GM19324 (cell line): ENCODE data around the gene R3HDM1.
A peak's percentile ranks its signal among the peaks of the same experiment; 100 is the strongest.
"Not testable (repeated sequence)": the region's sequence is repeated elsewhere in the genome, so short reads cannot be mapped to it uniquely, and the experiment has no call there.

Source experiments
- ATAC-seq: cut with Tn5 transposase; IDR thresholded peaks from one replicate; pipeline ENCODE4 v1.9.1; 2021; ENCODE audit warnings: mild to moderate bottlenecking, moderate library complexity; ENCODE audit not compliant: unreplicated experiment, low FRiP score

The R3HDM1 gene

DNA sequence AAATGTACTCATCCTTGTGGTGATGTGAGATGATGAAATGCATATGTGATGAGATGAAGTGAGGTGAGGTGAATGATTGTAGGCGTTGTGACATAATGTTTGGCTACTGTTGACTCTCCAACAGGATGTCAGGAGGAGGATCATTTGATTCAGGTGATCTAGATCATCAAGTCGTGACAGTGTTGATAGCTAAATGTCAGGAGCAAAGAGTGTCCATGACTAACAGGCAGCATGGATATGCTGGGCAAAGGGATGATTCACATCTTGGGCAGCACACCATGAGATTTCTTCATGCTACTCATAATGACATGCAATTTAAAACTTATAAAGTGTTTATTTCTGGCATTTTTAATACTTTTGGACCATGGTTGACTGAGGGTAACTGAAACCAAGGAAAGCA lies 170.2 kb downstream of the R3HDM1 start:
- ATAC-seq: no peak

DNA sequence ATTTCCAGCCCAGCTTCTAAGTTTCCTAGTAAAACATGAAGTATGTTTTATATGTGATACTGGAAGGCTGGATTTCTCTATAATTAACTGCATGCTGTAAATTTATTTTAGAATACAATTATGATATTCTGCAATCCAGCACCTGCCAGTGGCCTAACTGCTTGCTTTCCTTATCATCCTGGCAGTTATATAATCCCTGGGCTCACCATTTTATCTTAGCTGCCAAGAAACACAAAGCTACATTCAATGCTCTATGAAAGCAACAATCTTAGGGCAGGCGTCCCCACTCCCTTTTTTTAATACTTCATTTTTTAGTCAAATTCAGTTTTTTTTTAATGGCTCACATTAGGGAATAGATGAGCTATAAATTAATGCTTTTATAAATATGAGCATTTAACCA lies 172.0 kb downstream of the R3HDM1 start:
- ATAC-seq: no peak

DNA sequence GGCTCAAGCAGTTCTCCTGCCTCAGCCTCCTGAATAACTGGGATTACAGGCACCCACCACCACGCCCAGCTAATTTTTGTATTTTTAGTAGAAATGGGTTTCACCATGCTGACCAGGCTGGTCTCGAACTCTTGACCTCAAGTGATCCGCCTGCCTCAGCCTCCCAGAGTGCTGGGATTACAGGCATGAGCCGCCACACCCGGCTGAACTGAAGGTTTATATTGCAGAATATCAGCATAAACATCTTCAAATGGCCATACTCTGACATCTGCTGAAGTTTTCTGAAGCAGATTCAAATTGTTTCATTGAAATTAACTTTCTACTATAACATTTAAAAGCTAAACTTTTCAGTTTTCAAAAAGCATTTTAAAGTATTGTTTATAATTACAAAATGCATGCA lies 172.8 kb downstream of the R3HDM1 start:
- ATAC-seq: not testable (repeated sequence)

DNA sequence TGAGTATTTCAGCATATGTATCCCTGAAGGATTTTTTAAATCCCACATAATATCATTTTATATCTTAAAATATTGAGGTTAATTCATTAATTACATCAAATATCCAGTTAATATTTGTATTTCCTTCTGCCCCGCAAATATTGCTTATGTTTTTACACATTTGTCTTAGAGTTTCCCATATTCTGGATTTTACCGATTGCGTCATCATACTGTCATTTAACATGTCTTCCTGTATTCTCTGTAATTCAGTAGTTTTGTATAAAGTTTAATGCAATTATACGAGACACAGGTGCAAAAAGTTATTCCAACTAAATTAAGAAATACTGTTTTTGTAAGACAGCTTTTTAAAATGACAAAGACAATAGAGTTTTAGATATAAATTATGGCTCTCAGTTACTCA lies 176.9 kb downstream of the R3HDM1 start:
- no peak for ATAC-seq

DNA sequence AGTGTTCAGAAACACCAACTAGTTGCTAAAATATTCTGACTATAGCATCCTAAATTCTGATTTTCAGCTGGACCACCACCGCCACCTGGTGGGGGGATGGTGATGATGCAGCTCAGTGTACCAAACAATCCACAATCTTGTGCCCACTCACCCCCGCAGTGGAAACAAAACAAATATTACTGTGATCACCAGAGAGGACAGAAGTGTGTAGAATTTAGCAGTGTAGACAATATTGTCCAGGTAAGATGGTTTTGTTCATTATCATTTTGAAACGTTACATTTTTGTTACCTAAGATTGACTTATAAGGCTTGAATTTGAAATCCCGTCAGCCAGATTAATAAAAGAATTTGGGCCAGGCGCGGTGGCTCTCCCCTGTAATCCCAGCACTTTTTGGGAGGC lies 178.7 kb downstream of the R3HDM1 start:
- ATAC-seq: no peak

DNA sequence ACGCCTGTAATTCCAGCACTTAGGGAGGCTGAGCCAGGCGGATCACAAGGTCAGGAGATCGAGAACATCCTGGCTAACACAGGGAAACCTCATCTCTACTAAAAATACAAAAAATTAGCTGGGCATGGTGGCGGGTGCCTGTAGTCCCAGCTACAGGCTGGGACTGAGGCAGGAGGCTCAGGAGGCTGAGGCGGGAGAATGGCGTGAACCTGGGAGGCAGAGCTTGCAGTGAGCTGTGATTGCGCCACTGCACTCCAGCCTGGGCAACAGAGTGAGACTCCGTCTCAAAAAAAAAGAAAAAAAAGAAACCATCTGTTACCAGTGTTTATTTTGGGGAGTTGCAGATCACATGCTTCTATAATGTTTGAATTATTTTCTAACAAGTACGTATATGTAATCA lies 183.8 kb downstream of the R3HDM1 start:
- not testable (repeated sequence) for ATAC-seq

DNA sequence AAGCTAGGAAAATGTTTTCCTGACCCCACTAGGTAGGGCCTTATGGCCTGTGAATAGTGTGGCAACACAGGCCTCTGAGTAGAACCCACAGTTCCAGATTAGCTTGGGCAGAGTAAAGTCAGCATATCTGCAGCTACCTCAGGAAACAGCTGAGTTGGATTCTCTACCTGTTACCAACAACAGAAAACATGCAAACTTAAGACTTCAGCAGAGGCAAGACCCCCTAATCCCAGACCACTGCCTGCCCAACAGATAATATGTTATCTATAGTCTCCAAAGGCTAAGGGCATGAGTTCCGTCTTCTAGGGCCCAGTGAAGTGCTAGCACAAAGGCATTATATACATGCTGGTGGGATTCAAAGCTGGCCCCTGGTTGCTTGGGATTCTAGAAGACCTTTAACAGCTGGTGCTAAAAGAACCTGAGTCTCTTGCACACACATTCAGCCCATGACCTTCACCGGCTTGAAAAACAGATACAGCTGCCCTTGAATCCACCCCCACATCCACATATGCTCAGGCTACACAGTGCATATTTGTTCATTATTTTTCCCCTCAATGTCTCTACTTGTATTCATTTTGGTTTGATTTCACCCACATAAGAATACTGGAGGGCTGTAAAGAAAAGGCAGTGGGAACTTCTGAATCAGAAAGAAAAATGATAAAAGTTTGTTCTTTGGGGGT lies 196.9 kb downstream of the R3HDM1 start:
- no peak for ATAC-seq

DNA sequence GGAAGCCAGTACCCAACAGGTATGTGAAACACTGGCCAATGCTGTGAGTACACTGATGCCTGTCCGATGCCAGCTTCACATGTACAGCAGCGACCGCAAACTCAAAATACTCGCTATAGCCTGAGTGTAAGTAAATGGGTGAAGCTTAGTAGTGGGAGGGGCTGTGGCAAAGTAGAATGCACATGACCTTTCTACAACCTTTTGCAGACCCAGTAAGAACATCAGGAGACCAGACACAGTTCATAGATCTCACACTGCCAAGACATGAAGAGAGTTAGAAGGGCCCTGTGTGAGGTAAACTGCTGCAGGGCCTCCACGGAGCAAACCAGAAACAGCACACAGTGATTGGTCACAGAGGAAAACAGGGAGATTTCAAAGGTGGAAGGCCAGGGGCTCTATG lies 201.3 kb downstream of the R3HDM1 start:
- ATAC-seq: no peak

DNA sequence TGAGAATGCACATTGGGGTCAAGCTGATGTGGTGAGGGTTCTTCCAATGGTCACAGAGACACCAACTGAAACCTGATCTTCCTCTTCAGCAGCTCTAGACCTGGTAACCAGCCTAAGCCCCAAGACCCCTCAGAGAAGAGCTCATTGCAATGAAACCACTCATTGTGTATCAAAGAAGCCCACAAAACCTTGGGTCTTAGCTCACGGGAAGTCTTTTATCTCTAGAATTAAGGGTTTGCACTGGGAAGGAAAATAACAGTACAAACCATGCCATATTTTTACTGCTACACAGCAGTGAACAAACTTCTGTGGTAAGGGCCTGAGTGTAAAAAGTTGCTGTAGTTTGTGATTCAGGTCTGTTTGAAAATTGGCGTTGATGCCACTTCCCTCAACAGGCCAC lies 201.8 kb downstream of the R3HDM1 start:
- no peak for ATAC-seq

DNA sequence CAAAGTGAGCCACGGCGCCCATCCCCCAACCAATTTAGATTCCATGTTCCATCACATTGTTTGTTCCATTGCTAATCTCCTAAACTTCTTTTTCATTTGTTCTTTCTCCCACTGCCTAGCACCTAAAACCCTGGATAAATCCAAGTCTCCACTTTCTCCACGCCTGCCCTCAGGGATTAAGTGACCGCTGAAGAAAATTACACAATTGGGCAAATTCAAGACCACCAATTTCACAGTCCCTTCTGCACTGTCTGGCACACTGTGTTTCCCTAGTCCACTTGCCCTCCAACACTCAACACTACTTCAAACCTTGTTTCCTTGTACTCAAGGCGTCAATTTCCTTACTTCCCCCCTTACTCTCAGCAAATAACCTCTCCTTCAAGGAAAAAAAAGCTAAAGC lies 205.3 kb downstream of the R3HDM1 start:
- ATAC-seq: no peak

DNA sequence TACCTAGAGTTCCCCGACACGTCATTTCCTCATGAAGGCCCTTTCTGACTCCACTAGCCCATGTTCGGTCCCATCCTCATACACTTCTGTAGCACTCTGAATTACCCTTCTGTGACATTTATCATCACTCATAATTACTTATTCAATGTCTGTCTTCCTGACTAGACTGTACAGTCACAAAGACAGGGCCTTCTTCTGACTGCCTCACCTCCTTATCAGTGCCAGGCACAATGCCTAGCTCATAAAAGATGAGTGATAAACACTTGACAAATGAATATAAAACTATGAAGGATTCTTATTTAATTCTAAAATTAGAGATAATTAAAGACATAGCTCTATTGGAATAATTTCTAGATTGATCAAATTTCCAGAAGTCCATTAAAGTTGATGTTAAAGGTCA lies 208.9 kb downstream of the R3HDM1 start:
- no peak for ATAC-seq

DNA sequence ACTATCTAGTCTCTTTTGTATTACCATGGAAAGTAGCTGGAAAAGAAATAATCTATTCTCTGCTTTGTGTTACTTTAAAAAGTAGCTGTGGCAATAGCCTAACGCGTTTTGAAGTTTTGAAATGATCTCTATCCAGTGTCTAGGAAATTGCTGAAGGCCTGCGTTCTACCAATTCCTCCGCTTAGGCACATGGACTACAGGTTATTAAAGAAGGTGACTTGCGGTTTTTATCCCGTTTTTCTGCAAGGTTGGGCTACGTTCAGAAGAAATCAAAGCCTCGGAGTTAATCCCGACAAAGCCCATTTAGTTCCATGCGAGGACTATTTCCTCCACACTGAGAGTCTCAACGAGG lies 209.7 kb downstream of the R3HDM1 start:
- ATAC-seq: no peak

DNA sequence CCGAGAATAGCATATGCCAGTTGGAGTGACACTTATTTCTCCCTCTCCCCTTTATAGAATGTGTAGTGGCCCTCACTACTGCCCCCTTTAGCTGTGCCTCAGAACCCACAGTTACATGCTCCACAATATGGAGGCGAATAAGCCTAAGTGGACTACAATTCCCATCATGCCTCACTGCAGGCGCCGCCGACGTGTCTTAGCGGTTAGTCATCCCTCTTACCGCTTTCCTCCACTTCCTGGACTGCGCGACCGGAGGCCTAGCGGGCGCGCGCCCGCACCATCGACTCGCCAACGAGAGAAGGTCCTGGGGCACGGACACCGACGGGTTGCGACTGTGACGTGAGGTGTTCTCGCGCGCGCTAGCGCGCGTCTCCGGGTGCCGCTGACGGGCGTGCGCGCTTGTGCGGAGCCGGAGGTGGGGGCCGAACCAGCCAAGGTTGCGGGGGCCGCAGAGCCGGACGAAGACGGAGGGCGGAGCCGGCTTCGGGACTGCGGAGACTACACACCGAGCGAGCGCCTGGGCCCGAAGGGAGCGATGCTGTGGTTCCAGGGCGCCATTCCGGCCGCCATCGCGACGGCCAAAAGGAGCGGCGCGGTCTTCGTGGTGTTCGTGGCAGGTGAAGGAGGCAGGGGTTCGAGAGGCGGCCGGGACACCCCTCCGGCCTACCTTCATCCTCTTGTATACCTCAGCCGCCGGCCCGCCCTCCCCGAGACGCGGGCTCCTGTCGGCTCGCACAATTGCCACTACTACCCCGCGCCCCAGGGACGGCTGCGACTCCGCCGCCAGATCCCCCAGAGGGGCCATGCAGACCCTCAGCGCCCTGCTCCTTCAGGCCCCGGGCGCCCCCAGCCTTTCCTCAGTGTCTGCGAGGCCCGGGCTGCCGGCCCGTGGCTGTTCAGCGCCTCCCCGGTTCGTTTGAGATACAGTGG lies 210.4 kb downstream of the R3HDM1 start, which contains the start of gene UBXN4:
Gene UBXN4 (plus strand): TSS at position 461 of the 930 bp plus-strand sequence. CDS start 75 bp downstream, at position 536.
- ATAC-seq: peak; percentile 96

DNA sequence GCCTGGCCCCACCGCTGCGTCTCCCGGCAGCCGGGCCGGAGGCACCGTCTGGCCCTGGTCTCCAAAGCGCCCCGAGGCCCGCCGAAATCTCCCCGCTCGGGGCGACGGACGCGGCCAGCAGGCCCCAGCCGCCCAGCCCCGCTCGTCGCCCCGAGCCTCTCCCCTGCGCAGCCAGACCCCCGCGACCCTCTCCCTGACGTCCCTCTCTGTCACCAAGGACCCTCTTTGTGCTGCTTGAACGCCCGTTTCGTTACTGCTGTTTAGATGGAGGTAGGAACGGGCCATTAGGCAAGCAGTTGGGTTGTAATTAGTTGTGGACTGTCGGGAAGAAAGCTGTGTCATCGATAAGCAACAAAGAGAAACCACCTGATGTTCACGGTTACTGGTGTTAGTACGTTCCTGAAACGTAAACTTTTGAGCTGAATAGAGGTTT lies 211.1 kb downstream of the R3HDM1 start:
- peak; percentile 29 for ATAC-seq

DNA sequence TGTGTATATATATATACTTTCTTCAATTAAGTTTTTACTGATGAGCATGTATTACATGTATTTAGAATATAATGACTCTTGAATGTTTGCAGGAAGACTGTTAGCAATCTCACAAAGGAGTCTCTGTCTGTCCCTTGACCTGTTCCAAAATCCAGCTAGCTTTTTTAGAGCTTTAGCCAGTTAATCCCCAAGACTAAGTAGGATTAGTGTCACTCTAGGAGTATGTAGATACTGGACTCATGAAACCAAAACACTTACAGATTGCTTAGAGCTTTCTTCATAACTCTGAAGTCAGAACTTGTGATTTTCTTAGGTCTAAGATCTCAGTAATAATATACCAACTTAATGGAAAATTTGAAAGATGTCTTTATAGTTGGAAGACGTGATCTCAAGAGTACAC lies 212.6 kb downstream of the R3HDM1 start:
- ATAC-seq: no peak

DNA sequence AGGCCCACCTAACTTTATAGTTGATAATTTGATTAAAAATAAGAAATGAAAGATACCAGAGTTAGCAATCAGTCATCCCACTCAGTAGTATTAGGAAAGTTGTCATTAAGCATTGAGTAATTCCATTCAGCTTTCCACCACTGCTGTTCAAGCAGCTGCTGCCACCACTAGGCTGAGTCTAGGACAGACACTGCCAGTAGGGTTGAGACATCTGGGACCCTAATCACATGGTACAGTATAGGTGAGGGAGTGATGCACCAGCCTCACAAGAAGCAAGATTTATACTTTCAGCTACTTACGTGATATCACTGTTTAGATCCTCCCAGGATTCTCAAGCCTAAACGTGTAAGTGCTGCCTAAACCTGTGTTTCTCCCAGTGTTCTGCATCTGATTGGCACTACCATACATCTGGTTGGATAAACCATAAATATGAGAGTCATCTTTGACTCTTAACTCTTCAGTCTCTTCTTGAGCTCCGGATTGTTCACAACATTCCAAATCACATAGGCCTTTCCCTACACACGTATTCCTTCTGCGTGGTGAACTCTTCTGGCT lies 213.6 kb downstream of the R3HDM1 start:
- ATAC-seq: no peak

DNA sequence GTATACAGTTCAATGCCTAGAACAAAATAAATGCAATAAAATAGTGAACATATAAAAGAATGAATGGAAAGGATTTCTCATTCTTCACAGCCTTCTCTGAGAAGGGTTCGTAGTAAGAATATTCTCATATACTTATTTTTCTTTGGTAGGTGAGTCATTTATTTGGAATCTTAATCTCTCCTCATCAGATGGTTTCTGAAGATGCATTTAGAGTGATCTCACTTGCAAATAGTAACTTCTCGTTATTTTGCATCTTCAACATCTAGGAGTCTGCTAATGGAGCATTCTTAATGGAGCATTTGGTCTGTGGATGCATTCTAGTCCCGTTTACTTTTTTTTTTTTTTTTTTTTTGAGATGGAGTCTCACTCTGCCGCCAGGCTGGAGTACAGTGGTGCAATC lies 214.3 kb downstream of the R3HDM1 start:
- no peak for ATAC-seq

DNA sequence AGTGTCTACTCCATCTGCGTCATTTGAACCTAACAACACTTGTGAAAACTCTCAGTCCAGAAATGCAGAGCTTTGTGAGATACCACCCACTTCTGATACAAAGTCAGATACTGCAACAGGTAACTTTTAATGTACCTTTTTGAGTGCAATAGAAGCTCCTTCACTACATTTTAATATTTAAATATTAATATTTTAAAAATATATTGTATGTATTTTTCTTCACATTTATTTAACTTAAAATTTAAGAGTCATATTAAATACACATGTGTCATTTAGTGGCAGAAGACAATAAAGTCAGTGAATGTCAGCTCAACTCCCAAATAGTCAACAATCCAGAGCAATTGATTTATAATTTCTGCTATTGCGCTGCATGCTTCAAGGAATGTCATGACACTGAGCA lies 224.3 kb downstream of the R3HDM1 start:
- no peak for ATAC-seq

DNA sequence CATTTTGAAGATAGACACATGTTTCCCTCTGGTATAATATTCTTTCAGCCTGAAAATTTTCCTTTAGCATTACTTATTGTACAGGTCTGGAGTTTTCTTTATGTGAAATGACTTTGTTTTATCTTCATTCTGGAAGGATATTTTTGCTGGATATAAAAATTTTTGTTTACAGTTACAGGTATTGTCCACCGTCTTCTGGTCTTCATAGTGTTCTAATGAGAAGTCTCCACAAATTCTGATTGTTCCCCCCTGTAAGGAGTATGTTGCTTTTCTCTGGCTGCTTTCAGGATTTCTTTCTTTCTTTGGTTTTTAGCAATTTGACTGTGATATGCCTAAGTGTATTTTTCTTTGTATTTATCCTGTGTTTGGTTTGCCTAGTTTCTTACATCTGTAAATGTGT lies 225.4 kb downstream of the R3HDM1 start:
- no peak for ATAC-seq

DNA sequence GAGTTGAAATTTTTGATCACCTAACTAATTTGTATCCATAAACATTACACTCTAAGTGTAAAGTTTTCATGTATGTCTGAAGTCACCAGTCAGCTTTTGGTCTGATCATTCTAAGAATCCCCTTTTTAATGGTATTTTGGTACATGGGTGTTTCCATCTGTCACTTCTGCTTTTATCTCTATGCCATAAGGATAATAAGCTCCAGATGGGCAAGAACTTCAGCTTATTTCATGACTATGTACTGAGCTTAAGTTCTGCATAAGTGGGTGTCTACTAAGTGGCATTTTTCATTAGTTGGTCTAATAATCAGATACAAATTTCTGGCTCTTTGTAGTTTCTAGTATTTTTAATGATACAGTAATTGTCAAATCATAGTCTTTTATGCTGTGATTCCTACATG lies 230.7 kb downstream of the R3HDM1 start:
- no peak for ATAC-seq

DNA sequence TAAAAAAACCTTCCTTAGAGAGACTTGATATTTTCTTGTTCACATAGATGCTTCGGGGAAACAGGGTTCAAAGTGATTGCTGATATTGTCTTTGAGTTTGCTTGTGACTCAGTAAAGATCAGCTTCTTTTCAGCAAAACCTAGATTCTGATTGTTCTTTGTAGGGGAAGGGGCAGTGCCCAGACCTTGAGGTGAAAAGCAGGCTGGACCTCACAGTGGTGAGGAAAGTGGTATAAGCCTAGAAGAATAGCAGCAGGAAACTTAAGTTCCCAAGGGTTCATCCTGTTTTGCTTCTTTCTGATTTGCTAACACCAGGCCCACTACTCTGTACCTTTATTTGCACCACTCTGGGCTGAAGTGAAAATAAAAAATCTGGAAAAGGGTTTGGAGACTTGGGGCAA lies 231.2 kb downstream of the R3HDM1 start:
- ATAC-seq: no peak

DNA sequence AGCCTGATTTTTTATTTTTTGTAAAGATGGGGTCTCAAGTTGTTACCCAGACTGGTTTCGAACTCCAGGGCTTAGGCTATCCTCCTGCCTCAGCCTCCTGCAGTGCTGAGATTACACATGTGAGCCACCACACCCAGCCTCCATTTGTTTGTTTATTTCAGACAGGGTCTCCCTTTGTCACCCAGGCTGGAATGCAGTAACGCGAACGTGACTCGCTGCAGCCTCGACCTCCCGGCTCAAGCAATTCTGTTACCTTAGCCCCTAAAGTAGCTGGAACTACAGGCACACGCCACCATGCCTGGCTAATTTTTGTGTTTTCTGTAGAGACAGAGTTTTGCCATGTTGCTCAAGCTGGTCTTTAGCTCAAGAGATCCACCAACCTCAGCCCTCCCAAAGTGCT lies 237.6 kb downstream of the R3HDM1 start:
- ATAC-seq: no peak
